HG03097 (cell line): ENCODE results near the gene CYP4F22.
"Not testable (repeated sequence)": the region's sequence is repeated elsewhere in the genome, so short reads cannot be mapped to it uniquely, and the experiment has no call there.

Experiments
- ATAC-seq: cut with Tn5 transposase; IDR thresholded peaks from one replicate; pipeline ENCODE4 v1.9.1; 2021; ENCODE audit not compliant: unreplicated experiment, low FRiP score

CYP4F22 gene

GRCh38 chr19:15488489-15489226 lies 19.7 kb upstream of the CYP4F22 start:
- no peak for ATAC-seq

DNA sequence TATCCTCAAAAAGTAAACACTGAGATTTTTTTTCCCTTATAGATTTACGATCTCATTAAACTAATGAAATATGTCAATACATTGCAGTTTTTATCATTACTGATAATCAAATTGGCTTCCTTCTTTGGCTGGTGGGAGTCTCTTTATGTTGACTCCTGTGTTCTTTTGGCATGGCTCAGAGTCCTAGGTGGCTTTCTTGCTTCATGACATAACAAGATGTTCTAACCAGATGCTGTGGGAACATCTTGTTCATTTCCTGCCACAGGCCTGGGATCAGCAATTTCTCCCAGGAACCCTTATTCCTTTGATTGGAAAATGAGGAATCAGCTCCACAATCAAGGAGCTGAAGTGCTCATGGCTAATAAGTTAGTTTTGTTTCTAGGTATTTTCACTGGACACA lies 13.2 kb upstream of the CYP4F22 start:
- ATAC-seq, result no peak

DNA sequence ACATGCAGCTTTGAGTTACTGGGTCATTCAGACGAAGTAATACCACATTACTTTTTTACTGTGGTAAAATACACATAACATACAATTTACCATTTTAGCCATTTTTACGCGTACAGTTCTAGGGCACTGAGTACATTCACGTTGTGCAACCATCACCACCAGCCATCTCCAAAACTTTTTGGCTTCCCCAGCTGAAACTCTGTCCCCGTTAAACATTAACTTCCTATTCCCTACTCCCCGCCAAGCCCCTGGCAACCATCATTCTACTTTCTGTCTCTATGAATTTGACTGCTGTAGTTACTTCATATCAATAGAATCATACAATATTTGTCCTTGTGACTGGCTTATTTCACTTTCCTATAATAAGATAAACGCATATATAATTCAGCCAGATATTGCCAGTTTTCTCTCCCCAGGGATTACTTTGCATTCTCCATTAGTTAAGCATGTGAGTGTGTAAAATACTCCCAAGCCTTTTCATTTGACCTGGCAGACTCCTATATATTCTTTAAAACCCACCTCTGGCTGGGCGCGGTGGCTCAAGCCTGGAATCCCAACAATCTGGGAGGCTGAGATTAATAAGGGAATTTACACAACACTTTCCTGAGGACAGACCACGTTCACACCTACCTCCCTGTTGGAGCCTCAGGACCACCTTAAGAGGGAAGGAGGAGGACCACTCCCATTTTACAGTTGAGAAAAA lies 10.0 kb upstream of the CYP4F22 start:
- ATAC-seq, result no peak

- no peak for ATAC-seq
Measured at GRCh38 chr19:15498910-15499309, 9.4 kb upstream of the CYP4F22 start.

DNA sequence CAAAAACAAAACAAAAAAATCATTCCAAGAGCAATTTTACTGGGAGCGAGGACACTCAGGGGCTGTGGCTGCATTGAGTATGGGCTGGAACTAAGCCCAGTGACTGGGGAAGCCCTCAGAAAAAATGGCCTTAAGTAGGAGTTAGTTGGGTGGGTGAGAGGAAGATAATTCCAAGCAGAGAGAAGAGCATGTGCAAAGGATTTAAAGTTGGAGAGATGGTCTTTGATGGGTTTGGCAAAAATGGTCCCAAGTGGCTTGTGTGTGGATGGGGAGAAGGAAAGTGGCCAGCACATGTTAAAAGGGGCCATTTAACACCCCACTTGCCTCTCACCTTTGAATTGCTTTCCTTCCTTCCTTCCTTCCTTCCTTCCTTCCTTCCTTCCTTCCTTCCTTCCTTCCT lies 6.7 kb upstream of the CYP4F22 start:
- no peak for ATAC-seq

DNA sequence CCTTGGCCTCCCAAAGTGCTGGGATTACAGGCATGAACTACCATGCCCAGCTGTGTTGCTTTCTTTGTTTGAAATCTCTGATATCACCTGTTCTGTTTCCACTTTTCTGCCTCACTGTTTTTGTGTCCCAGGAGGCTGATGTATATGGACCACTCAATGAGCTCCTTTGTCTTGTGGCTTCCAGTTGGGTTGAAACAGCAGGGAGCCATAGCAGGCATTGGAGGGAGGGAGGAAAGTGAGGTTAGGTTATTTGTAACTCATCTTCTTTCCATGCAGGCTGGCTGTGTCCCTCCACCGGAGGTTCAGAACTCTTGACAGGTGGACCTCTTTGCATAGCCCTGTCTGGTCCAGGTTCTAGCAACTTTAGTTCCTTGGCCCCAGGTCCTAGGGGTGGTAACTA lies 6.1 kb upstream of the CYP4F22 start:
- no peak for ATAC-seq

DNA sequence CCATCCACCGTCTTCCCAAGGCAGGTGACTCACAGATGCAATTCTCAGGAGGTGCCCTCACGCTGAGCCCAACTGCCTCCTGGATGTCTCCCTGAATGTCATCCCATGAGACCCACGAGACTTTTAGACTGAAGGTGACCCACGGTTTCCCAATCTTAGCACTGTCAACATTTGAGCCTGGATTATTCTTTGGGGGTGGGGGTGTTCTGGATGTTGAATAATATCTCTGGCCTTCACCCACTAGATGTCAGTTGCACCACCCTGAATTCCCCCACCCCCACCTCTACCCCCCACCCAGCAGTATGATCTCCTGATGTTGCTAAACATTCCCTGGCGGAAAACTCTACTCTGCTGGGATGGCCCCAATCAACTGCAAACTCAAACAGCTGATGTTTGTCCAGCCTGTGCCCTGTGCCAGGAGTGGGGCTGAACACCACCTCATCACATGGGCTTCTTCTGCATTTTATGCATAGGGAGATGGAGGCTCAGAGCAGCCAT lies 2.2 kb upstream of the CYP4F22 start:
- ATAC-seq, result no peak

DNA sequence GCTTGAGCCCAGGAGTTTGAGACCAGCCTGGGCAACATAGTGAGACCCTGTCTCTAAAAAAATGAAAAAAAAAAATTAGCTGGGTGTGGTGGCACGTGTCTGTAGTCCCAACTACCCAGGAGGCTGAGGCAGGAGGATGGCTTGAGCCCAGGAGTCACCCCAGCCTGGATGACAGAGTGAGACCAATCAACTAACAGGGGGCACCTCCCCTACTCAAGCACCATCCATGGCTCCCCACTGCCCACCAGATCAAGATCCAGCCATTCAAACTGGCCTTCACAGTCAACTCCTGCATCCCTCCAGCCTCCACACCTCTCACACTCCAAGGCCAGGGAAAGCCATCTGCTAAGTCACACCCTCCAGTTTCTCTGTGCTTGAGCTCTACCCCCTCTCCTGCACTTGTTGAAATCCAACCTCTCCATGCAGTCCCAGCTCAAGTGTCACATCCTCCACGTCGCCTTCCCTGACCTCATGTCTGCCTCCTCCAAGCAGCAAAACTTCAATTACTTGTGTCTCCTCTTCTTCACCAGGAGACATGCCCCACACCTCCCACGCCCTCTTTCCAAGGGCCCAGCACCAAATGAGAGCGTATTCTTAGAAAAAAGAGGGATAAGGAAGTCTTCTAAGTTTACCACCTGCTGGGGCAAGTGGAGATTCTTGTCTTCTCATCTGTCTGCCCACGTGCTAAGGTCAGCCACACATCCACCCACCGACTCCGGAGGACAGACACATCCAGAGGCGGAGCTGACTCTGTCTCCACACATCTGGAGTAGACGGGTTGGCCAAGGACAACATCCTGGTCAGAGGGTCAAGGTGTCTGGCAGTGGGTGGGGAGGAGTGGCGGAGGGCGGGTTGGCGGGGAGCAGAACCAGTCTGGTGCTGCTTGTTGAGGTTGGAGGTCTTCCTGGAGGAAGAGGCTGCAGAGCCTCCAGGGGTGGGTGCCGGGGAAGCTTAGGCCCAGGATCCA lies 974 bp upstream of the CYP4F22 start:
- no peak for ATAC-seq

GRCh38 chr19:15511671-15512424 lies 3.5 kb downstream of the CYP4F22 start:
- ATAC-seq, result no peak

GRCh38 chr19:15515227-15515625 lies 6.9 kb downstream of the CYP4F22 start:
- not testable (repeated sequence) for ATAC-seq

GRCh38 chr19:15516363-15516762 lies 8.0 kb downstream of the CYP4F22 start:
- no peak for ATAC-seq

DNA sequence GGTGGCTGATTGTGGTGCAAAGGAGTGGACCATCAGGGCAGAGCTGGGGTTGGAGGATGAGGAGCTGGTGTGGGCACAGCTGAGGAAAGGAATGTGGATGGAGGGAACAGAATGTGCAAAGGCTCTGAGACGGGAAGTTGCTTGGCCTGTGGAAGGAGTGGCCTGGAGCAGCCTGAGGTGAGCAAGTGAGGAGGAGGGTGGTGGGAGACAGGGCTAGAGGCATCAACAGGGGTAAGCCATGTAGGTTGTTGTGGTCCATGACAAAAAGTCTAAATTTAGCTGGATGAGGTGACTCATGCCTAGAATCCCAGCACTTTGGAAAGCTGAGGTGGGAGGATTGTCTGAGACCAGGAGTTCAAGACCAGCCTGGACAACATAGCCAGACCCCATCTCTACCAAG lies 9.5 kb downstream of the CYP4F22 start:
- no peak for ATAC-seq

DNA sequence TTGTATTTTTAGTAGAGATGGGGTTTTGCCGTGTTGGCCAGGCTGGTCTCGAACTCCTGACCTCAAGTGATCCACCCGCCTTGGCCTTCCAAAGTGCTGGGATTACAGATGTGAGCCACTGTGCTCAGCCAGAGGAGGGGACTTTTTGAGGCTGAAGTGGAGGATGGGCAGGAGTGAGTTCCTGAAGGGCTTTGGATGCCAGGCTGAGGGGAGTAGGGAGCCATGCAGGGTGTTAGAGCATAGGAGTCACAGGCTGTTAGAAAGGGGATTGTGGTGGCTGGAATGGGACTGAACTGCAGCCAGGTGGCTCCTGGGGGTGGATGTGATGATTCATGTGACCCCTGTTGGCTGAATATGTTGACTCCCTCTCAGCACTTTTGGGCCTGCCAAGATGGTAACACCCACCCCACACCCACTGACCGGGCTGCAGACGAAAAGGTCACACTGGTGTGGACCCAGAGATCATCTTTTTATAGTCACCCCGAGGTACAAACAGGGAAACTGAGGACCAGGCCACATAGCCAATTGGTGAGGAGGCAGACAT lies 11.2 kb downstream of the CYP4F22 start:
- ATAC-seq, result no peak

GRCh38 chr19:15524781-15525180 lies 16.5 kb downstream of the CYP4F22 start:
- ATAC-seq, result no peak

DNA sequence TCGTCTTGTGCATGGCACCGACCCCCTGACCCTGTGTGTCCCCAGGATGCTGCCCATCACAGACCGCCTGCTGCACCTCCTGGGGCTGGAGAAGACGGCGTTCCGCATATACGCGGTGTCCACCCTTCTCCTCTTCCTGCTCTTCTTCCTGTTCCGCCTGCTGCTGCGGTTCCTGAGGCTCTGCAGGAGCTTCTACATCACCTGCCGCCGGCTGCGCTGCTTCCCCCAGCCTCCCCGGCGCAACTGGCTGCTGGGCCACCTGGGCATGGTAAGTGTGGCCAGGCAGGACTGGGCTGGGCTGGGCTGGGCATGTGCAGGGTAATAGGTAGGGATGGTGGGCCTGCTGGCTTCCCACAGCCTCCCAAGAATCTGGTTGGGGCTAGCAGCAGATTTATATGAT lies 17.0 kb downstream of the CYP4F22 start:
- ATAC-seq, result no peak

DNA sequence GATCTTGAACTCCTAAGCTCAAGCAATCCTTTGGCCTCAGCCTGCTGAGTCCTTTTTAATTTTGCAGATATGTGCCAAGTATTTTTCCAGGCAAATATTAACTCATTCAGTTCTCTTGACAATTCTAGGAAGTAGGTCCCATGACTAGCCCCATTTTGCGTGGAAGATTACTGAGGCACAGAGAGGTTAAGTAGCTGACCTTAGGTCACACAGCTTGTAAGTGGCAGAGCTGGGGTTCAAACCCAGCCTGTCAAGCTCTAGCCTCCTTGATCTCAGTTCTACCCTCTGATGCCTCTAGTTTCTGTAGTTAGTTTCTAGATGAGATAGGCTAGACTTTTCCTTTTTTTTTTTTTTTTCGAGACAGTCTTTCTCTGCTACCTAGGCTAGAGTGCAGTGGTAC lies 18.1 kb downstream of the CYP4F22 start:
- ATAC-seq, result no peak

DNA sequence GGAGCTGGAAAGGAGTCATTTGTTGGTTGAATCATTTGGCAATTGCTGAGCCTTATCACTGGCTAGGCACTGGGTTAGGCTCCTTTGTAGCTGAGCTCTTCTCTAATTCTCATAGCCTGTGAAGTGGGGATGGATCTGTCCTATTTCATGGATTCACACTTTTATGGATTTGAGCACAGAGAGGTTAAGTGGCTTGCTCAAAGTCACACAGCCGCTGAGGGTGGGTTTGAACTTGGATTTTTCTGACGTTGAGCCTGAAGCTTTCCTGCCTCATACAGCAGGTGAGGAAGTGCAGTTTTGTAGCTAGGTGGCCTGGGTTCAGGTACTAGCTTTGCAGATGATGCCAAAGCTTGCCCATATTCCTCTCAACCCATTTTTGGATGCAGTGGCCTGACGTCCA lies 19.4 kb downstream of the CYP4F22 start:
- no peak for ATAC-seq

DNA sequence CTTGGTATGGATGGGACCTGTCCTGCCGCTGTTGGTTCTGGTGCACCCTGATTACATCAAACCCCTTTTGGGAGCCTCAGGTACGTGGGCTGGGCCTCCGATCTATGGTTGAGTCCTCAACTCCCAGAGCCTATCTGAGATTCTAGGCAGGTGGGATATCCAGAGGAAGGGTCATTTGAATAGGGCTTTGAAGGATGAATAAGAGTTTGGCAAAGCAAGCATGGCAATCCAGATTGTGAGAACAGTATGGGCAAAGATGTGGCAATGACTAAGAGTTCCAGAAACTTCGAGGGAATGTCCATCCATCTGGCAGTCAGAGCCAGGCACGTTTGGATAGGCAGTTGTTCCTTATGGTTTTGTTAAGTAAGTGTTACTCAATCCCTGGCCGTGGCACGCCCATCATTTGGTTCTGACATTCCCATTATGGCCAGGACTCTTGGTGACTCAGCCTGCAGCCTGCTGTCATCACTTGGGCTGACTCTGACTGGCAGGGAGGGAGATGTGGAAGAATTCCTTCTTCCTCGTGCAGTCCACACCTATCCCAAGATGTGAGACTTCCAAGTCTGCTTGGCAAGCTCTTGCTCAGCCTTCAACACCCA lies 21.5 kb downstream of the CYP4F22 start:
- ATAC-seq, result no peak

- ATAC-seq, result no peak
Measured at GRCh38 chr19:15532779-15533521, 24.6 kb downstream of the CYP4F22 start.
